Ishikawa (cell line): ENCODE results near the gene C3orf52.

ENCODE experiments used
- CEBPB ChIP-seq: IDR thresholded peaks from 2 replicates; pipeline ENCODE4 v1.6.1; 2012
- CREB1 ChIP-seq: IDR thresholded peaks from 2 replicates; pipeline ENCODE4 v1.6.1; 2012; ENCODE audit warnings: low read depth
- EP300 ChIP-seq: IDR thresholded peaks from 2 replicates; pipeline ENCODE4 v1.6.1; 2012; ENCODE audit warnings: borderline replicate concordance
- FOXM1 ChIP-seq: IDR thresholded peaks from 2 replicates; pipeline ENCODE4 v1.6.1; 2012; ENCODE audit warnings: low read depth, borderline replicate concordance
- NFIC ChIP-seq: IDR thresholded peaks from 2 replicates; pipeline ENCODE4 v1.6.1; 2012
- RAD21 ChIP-seq: IDR thresholded peaks from 2 replicates; pipeline ENCODE4 v1.6.1; 2012; ENCODE audit warnings: low read depth
- TAF1 ChIP-seq: IDR thresholded peaks from 2 replicates; pipeline ENCODE4 v1.6.1; 2012; ENCODE audit warnings: low read depth, mild to moderate bottlenecking
- TCF12 ChIP-seq: IDR thresholded peaks from 2 replicates; pipeline ENCODE4 v1.6.1; 2012; ENCODE audit warnings: low read depth
- TEAD4 ChIP-seq: IDR thresholded peaks from 2 replicates; pipeline ENCODE4 v1.6.1; 2012
- USF1 ChIP-seq: IDR thresholded peaks from 2 replicates; pipeline ENCODE4 v1.6.1; 2012
- YY1 ChIP-seq: IDR thresholded peaks from 2 replicates; pipeline ENCODE4 v1.6.1; 2012; ENCODE audit warnings: low read depth
- TF ChIP-seq, protein P1 (sequence below): IDR thresholded peaks from 2 replicates; pipeline ENCODE4 v1.6.1; 2012; ENCODE audit warnings: low read depth, mild to moderate bottlenecking

GRCh38 chr3:112121577-112122547 lies 35.7 kb downstream of the C3orf52 start:
- TF ChIP-seq CREB1 (no peak), RAD21 (no peak), EP300 (no peak), FOXM1 (no peak), USF1 (no peak), NFIC (no peak), TAF1 (no peak), YY1 (no peak), CEBPB (no peak), TCF12 (no peak), TEAD4 (no peak)
- TF ChIP-seq, protein P1, sequence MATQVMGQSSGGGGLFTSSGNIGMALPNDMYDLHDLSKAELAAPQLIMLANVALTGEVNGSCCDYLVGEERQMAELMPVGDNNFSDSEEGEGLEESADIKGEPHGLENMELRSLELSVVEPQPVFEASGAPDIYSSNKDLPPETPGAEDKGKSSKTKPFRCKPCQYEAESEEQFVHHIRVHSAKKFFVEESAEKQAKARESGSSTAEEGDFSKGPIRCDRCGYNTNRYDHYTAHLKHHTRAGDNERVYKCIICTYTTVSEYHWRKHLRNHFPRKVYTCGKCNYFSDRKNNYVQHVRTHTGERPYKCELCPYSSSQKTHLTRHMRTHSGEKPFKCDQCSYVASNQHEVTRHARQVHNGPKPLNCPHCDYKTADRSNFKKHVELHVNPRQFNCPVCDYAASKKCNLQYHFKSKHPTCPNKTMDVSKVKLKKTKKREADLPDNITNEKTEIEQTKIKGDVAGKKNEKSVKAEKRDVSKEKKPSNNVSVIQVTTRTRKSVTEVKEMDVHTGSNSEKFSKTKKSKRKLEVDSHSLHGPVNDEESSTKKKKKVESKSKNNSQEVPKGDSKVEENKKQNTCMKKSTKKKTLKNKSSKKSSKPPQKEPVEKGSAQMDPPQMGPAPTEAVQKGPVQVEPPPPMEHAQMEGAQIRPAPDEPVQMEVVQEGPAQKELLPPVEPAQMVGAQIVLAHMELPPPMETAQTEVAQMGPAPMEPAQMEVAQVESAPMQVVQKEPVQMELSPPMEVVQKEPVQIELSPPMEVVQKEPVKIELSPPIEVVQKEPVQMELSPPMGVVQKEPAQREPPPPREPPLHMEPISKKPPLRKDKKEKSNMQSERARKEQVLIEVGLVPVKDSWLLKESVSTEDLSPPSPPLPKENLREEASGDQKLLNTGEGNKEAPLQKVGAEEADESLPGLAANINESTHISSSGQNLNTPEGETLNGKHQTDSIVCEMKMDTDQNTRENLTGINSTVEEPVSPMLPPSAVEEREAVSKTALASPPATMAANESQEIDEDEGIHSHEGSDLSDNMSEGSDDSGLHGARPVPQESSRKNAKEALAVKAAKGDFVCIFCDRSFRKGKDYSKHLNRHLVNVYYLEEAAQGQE: no peak
